Embryonic facial prominence (tissue), 1 donor: Measurements from ENCODE around the gene ART4.

Source experiments
- DNase-seq: peaks from one replicate; pipeline ENCODE4 v3.0.0-alpha.2; 2016; ENCODE audit errors: extremely low spot score

The ART4 gene

DNA sequence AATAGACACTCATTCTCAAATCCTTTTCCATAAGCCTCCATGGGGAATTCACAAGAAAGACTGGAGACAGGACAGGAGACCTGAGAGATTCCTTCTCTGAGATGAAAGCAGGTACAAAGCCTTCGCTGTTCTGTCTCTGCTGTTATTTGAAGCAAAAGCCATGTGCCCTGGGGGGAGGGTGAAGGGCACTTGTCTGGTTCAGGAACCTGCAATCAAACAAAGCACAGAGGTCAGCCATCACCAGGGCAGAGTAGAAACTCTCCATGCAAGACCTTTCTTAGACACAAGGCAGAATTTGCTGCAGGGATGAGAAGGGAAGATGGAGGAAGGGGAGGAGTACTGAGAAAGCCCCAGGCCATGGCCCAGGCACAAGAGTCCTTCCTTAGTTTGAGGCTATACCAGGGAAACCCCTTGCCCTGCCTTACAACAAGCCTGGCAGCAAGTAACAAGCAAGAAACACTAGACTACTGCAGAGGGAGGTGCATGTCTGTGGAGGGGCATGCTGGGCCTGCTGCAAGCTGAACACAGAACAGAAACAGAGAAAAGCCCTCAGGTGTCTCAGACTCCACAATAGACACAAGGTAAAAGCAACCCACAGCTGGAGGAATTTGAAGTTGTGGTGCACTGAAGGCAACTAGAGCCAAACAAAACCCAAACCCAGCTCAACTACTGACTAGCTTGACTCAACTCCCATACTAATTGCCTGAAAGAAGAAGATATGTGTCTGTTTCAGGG, 7.8 kb upstream of the ART4 start:
- no peak for DNase-seq

- no peak for DNase-seq
Measured at GRCh38 chr12:14849661-14850060, 6.3 kb upstream of the ART4 start.

GRCh38 chr12:14846876-14847580, 3.7 kb upstream of the ART4 start:
- no peak for DNase-seq

GRCh38 chr12:14846042-14846587, 2.8 kb upstream of the ART4 start:
- no peak for DNase-seq

DNA sequence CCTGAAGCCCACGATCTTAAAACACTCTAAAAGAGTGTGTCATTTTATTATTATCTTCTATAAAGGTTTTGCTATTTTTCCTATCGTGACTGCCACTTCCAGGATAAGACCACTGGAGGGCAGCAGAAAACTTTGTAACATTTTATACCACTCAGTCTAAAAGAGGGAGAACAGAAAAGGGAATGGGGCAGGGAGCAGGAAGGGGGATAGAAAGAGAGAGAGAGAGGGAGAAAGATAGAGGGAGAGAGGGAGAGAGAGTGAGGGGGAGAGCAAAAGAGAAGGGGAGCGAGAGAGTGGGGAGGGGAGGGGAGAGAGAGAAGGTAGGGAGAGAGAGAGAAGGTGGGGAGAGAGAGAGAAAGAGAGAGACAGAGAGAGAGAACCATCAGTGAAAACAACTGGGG, 2.0 kb upstream of the ART4 start:
- peak; percentile 76 for DNase-seq

- no peak for DNase-seq
Measured at GRCh38 chr12:14844401-14844800, 1.1 kb upstream of the ART4 start.

- DNase-seq, result no peak
Measured at GRCh38 chr12:14842315-14842714, 1.0 kb downstream of the ART4 start.

DNA sequence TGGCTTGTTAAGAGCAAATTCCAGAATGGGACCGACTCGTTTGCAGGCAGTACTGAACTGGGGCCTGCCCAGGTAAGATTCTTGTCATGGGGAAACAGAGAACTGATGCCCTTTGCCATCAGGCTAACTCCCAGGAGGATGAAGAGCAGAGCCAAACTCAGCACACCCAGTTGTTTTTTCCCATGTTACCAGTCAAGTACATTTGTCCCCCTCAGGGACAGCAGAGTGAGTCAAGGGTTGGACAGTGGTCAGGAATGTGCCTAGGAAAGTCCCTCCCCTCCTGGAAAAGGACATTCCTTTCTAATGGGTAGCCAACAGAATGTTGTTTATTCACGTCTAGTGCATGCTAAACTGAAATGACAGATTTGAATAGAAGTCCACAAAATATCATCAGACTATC, 1.6 kb downstream of the ART4 start:
- DNase-seq, result no peak

GRCh38 chr12:14840616-14841015, 2.7 kb downstream of the ART4 start:
- no peak for DNase-seq

- no peak for DNase-seq
Measured at GRCh38 chr12:14839262-14839661, 4.1 kb downstream of the ART4 start.

- DNase-seq, result no peak
Measured at GRCh38 chr12:14836336-14837210, 6.8 kb downstream of the ART4 start.

DNA sequence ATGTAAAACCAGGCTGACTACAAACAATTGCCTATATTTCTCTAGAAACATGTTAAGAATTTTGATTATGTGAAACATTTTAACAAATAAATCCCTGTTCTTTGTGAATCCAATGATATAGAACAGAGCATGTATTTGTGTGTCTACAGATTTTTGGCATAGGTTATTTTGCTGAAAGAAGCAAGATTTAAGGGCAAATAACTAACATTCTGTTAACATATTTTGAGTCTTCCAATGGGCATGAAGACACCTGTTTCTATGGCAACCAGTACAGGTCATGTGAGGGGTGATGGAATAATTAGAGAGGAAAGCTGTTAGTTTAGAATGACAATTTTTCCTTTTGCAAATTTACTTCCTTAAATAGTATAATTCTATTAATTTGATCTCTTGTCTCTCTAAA, 8.8 kb downstream of the ART4 start:
- DNase-seq, result no peak

DNA sequence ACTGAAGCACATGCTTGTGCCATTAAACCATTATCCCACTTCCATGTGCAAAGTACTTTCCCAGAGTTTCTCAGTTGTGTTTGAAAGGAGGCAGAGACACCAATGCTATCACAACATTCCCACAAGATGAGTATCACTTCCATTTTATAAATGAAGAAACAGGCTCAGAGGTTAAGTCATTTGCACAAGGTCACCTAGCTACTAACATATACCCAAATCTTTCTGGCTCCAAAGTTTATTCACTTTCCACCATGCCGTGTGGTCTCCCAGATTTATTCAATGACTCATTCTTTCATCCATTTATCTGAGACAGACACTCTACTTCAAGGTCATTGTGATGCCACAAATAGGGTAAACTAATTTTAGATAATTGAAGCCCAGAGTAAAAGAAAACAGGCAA, 9.4 kb downstream of the ART4 start:
- no peak for DNase-seq

- DNase-seq, result no peak
Measured at GRCh38 chr12:14833336-14833735, 10.0 kb downstream of the ART4 start.

- no peak for DNase-seq
Measured at GRCh38 chr12:14828892-14829291, 14.4 kb downstream of the ART4 start.

- DNase-seq, result no peak
Measured at GRCh38 chr12:14827043-14827442, 16.3 kb downstream of the ART4 start.

DNA sequence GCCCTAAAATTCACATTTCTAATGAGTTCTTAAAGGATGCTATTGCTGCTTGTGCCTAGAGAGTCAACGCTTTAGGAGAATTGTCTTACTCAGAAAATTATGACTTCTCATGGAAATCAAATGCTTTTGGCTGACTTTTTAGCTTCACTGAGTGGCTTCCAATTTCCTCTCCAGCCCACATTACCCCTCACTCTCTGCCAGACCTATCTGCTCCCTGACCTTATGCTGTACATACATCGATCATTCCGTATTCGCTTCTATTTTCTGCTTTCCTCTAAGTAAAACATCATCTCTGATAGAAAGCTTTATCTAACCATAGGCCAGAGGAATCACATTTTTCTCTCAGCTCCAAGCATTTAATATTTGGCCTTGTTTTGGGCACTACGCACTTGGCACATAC, 16.8 kb downstream of the ART4 start:
- no peak for DNase-seq

- DNase-seq, result no peak
Measured at GRCh38 chr12:14825256-14825655, 18.1 kb downstream of the ART4 start.

DNA sequence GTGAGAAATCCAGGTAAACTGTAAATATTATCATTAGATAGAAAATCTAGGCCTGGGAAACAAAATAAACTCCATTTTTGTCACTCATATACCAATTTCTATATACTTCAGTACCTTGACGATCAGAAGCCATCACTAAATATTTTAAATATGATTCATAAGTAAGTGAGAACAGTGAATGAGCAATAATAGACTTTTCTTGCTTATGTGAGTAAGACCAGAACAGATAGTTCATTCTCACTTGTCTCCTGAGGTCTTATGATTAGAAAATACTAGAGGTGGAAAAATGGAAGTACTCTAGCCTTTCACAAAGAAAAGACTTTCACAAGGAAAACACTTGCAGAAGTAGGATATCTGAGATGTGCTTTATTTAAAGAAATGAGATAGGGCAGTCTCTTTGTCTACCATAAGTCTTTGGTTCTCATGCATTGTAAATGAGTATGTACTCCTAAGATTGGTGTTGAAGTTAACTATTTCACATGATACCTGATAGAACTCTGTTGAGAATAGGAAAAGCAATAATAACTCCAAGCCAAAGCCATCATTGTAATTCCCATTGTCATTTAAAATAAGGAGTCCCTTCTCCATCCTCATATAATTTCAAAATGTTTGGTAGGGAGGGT, 19.2 kb downstream of the ART4 start:
- DNase-seq, result no peak

DNA sequence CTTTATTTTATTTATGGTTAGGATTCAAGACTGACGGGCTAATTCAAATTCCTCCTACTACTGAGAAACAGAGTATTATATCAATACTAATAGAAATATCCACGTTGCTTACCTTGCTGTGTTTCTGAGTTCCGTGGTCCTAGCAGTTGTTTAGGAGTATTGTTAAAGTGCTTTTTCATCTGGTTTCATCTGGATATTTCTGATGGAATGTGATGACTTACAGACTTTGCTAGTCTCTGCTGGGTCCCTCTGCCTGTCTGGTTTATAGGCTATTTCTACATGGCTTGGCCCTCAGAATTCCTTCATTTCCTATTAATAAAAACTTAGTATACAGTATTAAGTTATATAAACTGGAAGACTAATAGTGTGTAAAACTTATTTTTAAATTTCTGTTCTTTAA, 29.3 kb downstream of the ART4 start, which contains the start of gene SMCO3:
TSS of gene SMCO3 (minus strand) at position 169 of the 400 bp plus-strand sequence. CDS start 7,502 bp downstream, outside the sequence.
- DNase-seq, result no peak

DNA sequence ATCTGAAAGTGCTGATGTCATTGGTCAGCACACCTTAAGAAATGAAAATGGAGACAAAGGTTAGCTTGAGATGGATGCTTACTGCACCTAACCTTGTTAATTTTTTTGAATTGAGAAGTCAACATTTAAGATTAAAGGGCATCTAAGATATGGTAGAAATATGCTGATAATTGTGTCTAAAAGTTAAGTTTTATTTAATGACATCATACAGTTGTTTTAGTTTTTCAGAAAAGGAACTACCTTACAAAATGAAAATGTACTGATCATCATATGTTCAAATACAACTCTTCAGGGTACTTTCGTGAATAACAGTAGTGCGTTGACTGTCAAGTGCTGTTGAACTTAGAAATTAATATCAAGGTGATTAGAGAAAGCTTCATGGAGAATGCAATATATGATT, 31.8 kb downstream of the ART4 start:
- DNase-seq, result no peak
